Brain microvascular endothelial cell (primary cell): ENCODE measurements around the gene PCDHGC5.
A peak's percentile ranks its signal among the peaks of the same experiment; 100 is the strongest.

Experiments used
- DNase-seq: peaks from one replicate; pipeline ENCODE4 v3.0.0-alpha.2; 2020
- H3K27ac ChIP-seq: fragments of 250-450 bp; sonication (Bioruptor Pico); 2 replicates; pipeline ENCODE4 v1.5.1; 2020; ENCODE audit warnings: mild to moderate bottlenecking, moderate library complexity
- H3K27me3 ChIP-seq: fragments of 250-450 bp; sonication (Bioruptor Pico); replicated peaks from 2 replicates; pipeline ENCODE4 v1.5.1; 2020; ENCODE audit warnings: mild to moderate bottlenecking
- H3K36me3 ChIP-seq: fragments of 250-450 bp; sonication (Bioruptor Pico); replicated peaks from 2 replicates; pipeline ENCODE4 v1.5.1; 2020; ENCODE audit warnings: mild to moderate bottlenecking
- H3K4me3 ChIP-seq: 2 replicates; pipeline ENCODE4 v1.5.1; 2011; ENCODE audit warnings: low read depth, mild to moderate bottlenecking, control low read depth, low read length, moderate library complexity
- CTCF ChIP-seq: IDR thresholded peaks from 2 replicates; pipeline ENCODE4 v1.5.1; 2011; ENCODE audit warnings: low read depth, mild to moderate bottlenecking, moderate library complexity, low read length, control low read depth, inconsistent platforms; ENCODE audit errors: missing control alignments
- in situ Hi-C: cut with HindIII; loops from 2 replicates; pipeline ENCODE4 v1.10.0; 2017; ENCODE audit warnings: low sequenced_read_pairs, low pct_ligation_motif_present

Gene PCDHGC5

GRCh38 chr5:141492168-141492885 is 3.4 kb downstream of the PCDHGC5 start:
- Histone ChIP-seq H3K36me3 (no peaks in the 10 kb centered on the region), H3K27ac (no peak overlapping the region), H3K27me3 (no peaks in the 10 kb centered on the region), H3K4me3 (no peak overlapping the region)
- no peak for TF ChIP-seq CTCF
- in situ Hi-C loops, result no loop called here
- no peak for DNase-seq

- no peak overlapping the region for H3K4me3 ChIP-seq
- in situ Hi-C loops, result no loop called here
- peak overlapping the region; percentile 36 for H3K27ac ChIP-seq
- peak; percentile 53 for DNase-seq
- TF ChIP-seq CTCF, result no peak
- no peaks in the 10 kb centered on the region for H3K27me3 ChIP-seq
- H3K36me3 ChIP-seq, result peaks cover 6% of the 10 kb centered on the region
Measured at GRCh38 chr5:141493500-141494422, 4.9 kb downstream of the PCDHGC5 start.

DNA sequence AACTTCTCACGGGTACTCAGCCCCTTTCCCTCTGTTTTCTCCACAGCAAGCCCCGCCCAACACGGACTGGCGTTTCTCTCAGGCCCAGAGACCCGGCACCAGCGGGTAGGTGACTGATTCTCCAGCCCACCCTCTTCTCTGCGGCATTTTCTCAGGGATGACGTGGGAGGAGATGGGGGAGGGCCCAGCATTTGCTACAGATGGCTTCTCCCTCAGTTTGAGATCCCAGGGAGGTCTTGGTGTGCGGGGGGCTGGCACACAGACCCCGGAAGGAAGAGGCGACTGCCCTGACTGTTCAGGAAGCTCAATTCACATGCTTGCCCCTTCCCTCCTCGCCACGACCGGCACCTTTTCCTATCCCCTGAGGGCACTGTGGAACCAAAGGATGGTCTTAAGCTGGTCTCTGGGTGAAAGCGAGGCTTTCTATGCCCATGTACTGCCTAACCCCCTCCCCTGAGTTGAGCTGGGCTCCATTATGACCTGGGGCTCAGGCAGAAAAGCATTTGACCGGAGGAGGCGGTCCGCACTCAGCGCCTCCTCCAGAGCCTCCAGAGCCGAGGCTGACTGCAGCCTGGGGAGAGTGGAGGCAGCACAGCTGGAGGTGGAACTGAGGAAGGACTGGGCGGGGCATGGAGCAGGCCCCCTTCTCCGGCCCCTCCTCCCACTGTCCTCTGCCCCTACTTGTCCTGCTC is 6.0 kb downstream of the PCDHGC5 start:
- Histone ChIP-seq H3K27ac (peak overlapping the region; percentile 25), H3K27me3 (no peaks in the 10 kb centered on the region), H3K36me3 (peaks cover 6% of the 10 kb centered on the region), H3K4me3 (peak overlapping the region; percentile 32)
- in situ Hi-C loops, result no loop called here
- no peak for DNase-seq
- no peak for TF ChIP-seq CTCF

DNA sequence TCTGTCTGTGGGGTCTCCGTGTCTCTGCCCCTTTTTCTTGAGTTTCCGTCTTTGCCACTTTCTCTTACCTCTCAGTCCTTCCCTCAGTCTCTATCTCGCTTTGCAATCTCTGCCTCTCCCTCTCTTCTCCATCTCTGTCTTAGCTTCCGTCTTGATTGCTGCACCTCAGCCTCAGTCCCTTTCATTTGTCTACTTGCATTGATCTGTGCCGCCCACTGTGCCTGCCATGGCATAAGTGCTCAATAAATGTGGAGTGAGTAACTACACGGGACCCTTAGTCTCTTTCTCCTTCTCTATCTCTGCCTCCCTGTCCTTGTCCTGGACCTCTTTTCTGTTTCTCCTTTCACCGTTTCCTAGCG is 6.6 kb downstream of the PCDHGC5 start:
- peaks cover 6% of the 10 kb centered on the region for H3K36me3 ChIP-seq
- H3K4me3 ChIP-seq, result no peak overlapping the region
- in situ Hi-C loops, result no loop called here
- TF ChIP-seq CTCF, result no peak
- no peak overlapping the region for H3K27ac ChIP-seq
- no peak for DNase-seq
- H3K27me3 ChIP-seq, result no peaks in the 10 kb centered on the region

GRCh38 chr5:141496038-141496437 is 7.2 kb downstream of the PCDHGC5 start:
- H3K4me3 ChIP-seq, result no peak overlapping the region
- H3K27me3 ChIP-seq, result no peaks in the 10 kb centered on the region
- H3K27ac ChIP-seq, result peak overlapping the region; percentile 18
- peak; percentile 72 for DNase-seq
- TF ChIP-seq CTCF, result no peak
- in situ Hi-C loops, result no loop called here
- H3K36me3 ChIP-seq, result peaks cover 6% of the 10 kb centered on the region
